Esophagus muscularis mucosa (tissue), 4 donors: ENCODE results near the gene ZFP92. TPM values are rescaled to one million over a fixed set of nuclear protein-coding genes. Genes with fewer than 3 reads are reported as not detected.

Source experiments
- DNase-seq: peaks from one replicate; pipeline ENCODE4 v3.0.0-alpha.2; 2017; ENCODE audit errors: extremely low spot score
- H3K27ac ChIP-seq, 4 donors: fragments of 200-600 bp; sonication (generic); replicated peaks in 1 of 4; 1 replicate in 3 of 4; 2 replicates in 1 of 4; pipeline ENCODE4 v1.5.1; 2016 to 2019; ENCODE audit warnings: mild to moderate bottlenecking in 1 of 4
- H3K27me3 ChIP-seq, 4 donors: fragments of 200-600 bp; sonication (generic); one replicate each; pipeline versions ENCODE4 v1.5.1 to v1.6.0; 2016 to 2019
- H3K36me3 ChIP-seq, 4 donors: fragments of 200-600 bp; sonication (generic); one replicate each; pipeline ENCODE4 v1.5.1; 2016 to 2019
- H3K4me1 ChIP-seq, 4 donors: fragments of 200-600 bp; sonication (generic); one replicate each; pipeline ENCODE4 v1.5.1; 2016 to 2019
- H3K4me3 ChIP-seq, 4 donors: fragments of 200-600 bp; sonication (generic); 1 replicate in 2 of 4; 2 replicates in 2 of 4; pipeline ENCODE4 v1.5.1; 2016 to 2019; ENCODE audit warnings: mild to moderate bottlenecking in 4 of 4, moderate library complexity in 1 of 4
- H3K9me3 ChIP-seq, 4 donors: fragments of 200-600 bp; sonication (generic); 1 replicate in 3 of 4; 2 replicates in 1 of 4; pipeline ENCODE4 v1.5.1; 2016 to 2019
- CTCF ChIP-seq, 3 experiments: fragments of 200-600 bp in 2 of 3; fragments of 450-650 bp in 1 of 3; sonication (generic) in 2 of 3; IDR thresholded peaks; one replicate each; pipeline ENCODE4 v1.5.1; 2017 to 2019; ENCODE audit warnings: antibody characterized with exemption in 3 of 3, mild to moderate bottlenecking in 2 of 3, moderate library complexity in 1 of 3
- EP300 ChIP-seq: sonication (generic); formaldehyde crosslinking; IDR thresholded peaks from one replicate; pipeline ENCODE4 v1.6.1; 2017; ENCODE audit warnings: antibody characterized with exemption
- POLR2A ChIP-seq: fragments of 450-650 bp; IDR thresholded peaks from one replicate; pipeline ENCODE4 v1.6.1; 2017; ENCODE audit warnings: antibody characterized with exemption, moderate library complexity, mild to moderate bottlenecking, low read depth
- POLR2AphosphoS5 ChIP-seq, 2 donors: sonication (generic); formaldehyde crosslinking; IDR thresholded peaks; one replicate each; pipeline ENCODE4 v1.6.1; 2017; ENCODE audit warnings: antibody characterized with exemption in 2 of 2
- WGBS: methylation state at CpG from one replicate; pipeline ENCODE4 v1.1.5; 2018; 5-methylcytosine and 5-hydroxymethylcytosine counted together
- intact Hi-C: fragments of 100-400 bp; cut with DNase I; formaldehyde crosslinking; loops from one replicate; pipeline ENCODE4 v1.15.1; 2023
- total RNA-seq, 4 donors: library from RNA; depleted of rRNA; stranded (reverse); fragments of >200 nt; gene quantifications; one replicate each; pipeline versions ENCODE4 v1.1.0 to v1.2.1, GENCODE V29; 2016

ZFP92 gene
- total RNA-seq, 4 donors from 2014 or later = 1.2 to 3.2 (median 2.5) TPM

GRCh38 chrX:153410373-153410772, 899 bp upstream of the ZFP92 start:
- intact Hi-C loops = no loop called here
- no peak overlapping the region for H3K27ac ChIP-seq
- WGBS = 87% methylated on average over 15 of the region's 15 CpGs
- no peak overlapping the region for H3K4me3 ChIP-seq
- H3K36me3 ChIP-seq = no peaks in the 10 kb centered on the region
- TF ChIP-seq EP300 (no peak), POLR2A (no peak), CTCF (IDR thresholded peaks at IDR 0.05) (no peak), POLR2AphosphoS5 (IDR thresholded peaks at IDR 0.05) (no peak)
- DNase-seq = no peak
- no peaks in the 10 kb centered on the region for H3K9me3 ChIP-seq
- H3K4me1 ChIP-seq = peaks cover 0 to 18% (median 17%) of the 10 kb centered on the region in 4 donors
- H3K27me3 ChIP-seq = no peaks in the 10 kb centered on the region

GRCh38 chrX:153410888-153411254, 401 bp upstream of the ZFP92 start:
- H3K36me3 ChIP-seq = no peaks in the 10 kb centered on the region
- intact Hi-C loops = no loop called here
- peaks cover 0 to 18% (median 17%) of the 10 kb centered on the region in 4 donors for H3K4me1 ChIP-seq
- 77% methylated on average over 9 of the region's 12 CpGs for WGBS
- H3K27me3 ChIP-seq = no peaks in the 10 kb centered on the region
- no peaks in the 10 kb centered on the region for H3K9me3 ChIP-seq
- H3K4me3 ChIP-seq = peak overlapping the region; percentile 60 to 68 (median 62)
- DNase-seq = no peak
- H3K27ac ChIP-seq = no peak overlapping the region
- TF ChIP-seq EP300 (no peak), POLR2AphosphoS5 (IDR thresholded peaks at IDR 0.05) (no peak), CTCF (IDR thresholded peaks at IDR 0.05) (no peak), POLR2A (no peak)

GRCh38 chrX:153411988-153412574, 809 bp downstream of the ZFP92 start:
- TF ChIP-seq POLR2A = no peak
- no peak for TF ChIP-seq EP300
- no peak for TF ChIP-seq CTCF (IDR thresholded peaks at IDR 0.05)
- TF ChIP-seq POLR2AphosphoS5 (IDR thresholded peaks at IDR 0.05) = no peak
- no peak for DNase-seq
- intact Hi-C loops = no loop called here
- Histone ChIP-seq H3K27ac (peak overlapping the region in 2 of 4 donors; percentile 39 to 45), H3K4me1 (peaks cover 0 to 18% (median 17%) of the 10 kb centered on the region in 4 donors), H3K27me3 (no peaks in the 10 kb centered on the region), H3K36me3 (no peaks in the 10 kb centered on the region), H3K9me3 (no peaks in the 10 kb centered on the region), H3K4me3 (peak overlapping the region; percentile 60 to 68 (median 62))
- WGBS = 69% methylated on average over 17 of the region's 17 CpGs

GRCh38 chrX:153412746-153413720, 1.8 kb downstream of the ZFP92 start:
- no peaks in the 10 kb centered on the region for H3K36me3 ChIP-seq
- H3K4me1 ChIP-seq = peaks cover 0 to 18% (median 17%) of the 10 kb centered on the region in 4 donors
- no peak for DNase-seq
- no peaks in the 10 kb centered on the region for H3K9me3 ChIP-seq
- H3K27me3 ChIP-seq = no peaks in the 10 kb centered on the region
- TF ChIP-seq POLR2AphosphoS5 (IDR thresholded peaks at IDR 0.05) = no peak
- TF ChIP-seq EP300 = no peak
- no peak for TF ChIP-seq CTCF (IDR thresholded peaks at IDR 0.05)
- no peak for TF ChIP-seq POLR2A
- intact Hi-C loops = no loop called here
- peak overlapping the region in 2 of 4 donors; percentile 60 to 68 for H3K4me3 ChIP-seq
- no peak overlapping the region for H3K27ac ChIP-seq
- WGBS = 74% methylated on average over 16 of the region's 23 CpGs
